ENCODE data around the gene GIN1.

The GIN1 gene

DNA sequence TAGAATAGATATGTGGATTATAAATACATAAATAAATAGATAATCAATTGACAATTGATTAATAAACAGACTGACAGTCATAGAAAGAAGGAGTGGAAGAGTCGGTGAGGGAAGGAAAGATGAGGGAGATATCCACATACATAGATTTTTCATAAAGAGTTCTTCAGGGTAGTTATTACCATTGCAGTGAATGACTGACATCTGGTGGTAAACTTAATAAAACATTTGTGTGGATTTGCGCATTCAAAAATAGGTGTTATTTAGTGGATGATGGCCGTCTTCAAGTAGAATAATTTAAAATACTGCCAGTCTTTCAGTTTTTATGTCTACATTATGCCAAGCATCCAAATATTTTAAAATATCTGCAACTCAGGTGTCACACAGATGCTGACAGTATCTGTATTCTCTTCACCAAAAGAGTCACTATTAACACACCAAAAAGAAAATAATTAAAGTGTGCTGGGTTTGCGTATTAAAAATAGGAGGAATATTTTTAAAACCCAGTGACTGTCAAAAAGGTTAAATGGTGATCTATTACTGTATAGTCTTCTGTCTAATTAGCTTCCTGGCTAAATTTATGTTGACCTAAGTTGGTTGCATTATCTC lies 78.8 kb downstream of the GIN1 start:
- TF ChIP-seq EZH2phosphoT487 (conservative IDR thresholded peaks at IDR 0.05; ENCODE audit: low read length): no peak
- TF ChIP-seq, protein P1, sequence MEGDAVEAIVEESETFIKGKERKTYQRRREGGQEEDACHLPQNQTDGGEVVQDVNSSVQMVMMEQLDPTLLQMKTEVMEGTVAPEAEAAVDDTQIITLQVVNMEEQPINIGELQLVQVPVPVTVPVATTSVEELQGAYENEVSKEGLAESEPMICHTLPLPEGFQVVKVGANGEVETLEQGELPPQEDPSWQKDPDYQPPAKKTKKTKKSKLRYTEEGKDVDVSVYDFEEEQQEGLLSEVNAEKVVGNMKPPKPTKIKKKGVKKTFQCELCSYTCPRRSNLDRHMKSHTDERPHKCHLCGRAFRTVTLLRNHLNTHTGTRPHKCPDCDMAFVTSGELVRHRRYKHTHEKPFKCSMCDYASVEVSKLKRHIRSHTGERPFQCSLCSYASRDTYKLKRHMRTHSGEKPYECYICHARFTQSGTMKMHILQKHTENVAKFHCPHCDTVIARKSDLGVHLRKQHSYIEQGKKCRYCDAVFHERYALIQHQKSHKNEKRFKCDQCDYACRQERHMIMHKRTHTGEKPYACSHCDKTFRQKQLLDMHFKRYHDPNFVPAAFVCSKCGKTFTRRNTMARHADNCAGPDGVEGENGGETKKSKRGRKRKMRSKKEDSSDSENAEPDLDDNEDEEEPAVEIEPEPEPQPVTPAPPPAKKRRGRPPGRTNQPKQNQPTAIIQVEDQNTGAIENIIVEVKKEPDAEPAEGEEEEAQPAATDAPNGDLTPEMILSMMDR (IDR thresholded peaks at IDR 0.05; ENCODE audit: insufficient read depth, low read length, poor library complexity, severe bottlenecking): no peak
- Histone ChIP-seq H2AFZ (ENCODE audit: low read depth, low read length, severe bottlenecking) (no peak overlapping the region), H3K27me3 (ENCODE audit: low read length) (no peaks in the 10 kb centered on the region)

DNA sequence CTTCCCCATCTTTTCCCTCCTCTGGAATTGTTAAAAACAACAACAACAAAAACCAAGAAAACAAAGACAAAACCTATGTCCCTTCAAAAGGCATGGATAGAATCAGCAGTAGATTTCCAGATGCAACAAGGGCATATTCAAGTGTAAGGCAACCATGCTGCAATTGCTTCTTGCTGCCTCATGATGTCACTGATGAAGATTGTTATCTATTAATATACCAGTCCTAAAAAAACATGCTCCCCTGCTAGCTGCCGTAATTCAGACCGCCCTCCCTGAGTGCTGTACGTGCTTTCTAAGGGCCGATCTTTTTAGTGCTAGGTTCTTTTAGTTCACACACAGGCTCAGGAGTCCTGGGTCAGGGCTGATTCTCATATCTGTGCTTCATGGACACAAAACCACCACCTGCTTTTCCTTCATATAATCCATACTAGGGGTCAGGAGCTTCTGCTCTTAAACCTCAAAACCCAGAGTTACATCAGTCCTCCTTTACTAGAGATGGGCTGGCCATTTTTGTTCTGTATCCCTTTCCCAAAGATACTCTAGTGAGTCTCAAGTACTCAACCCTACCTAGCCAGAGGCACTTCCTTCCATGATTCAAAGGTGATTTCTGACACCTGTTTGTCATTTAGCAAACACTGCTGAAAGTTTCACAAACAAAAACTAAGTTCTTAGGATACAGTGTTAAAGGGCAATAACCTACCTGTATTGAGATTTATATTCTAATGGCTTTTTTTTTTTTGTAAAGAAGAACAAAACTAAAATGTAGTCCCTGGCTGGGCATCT lies 82.1 kb downstream of the GIN1 start:
- Histone ChIP-seq H3K9ac (ENCODE audit: low read length) (no peak overlapping the region), H3K27ac (ENCODE audit: low read depth, low read length) (no peak overlapping the region), H3K27me3 (ENCODE audit: low read length) (no peaks in the 10 kb centered on the region), H3K79me2 (ENCODE audit: insufficient read depth, low read length) (no peaks in the 10 kb centered on the region), H3K9me2 (replicated peaks; ENCODE audit: insufficient read depth, low read length) (no peaks in the 10 kb centered on the region), H3K9me3 (ENCODE audit: insufficient read depth, low read length) (peaks cover 8% of the 10 kb centered on the region; the same call in 1 of the 2 replicates), H4K20me1 (ENCODE audit: low read depth, low read length) (no peaks in the 10 kb centered on the region), H3K4me2 (ENCODE audit: low read depth, low read length, poor library complexity, severe bottlenecking) (no peak overlapping the region), H3K36me3 (ENCODE audit: low read length) (no peaks in the 10 kb centered on the region), H2AFZ (ENCODE audit: low read depth, low read length, severe bottlenecking) (no peak overlapping the region), H3K4me3 (ENCODE audit: insufficient read depth, low read length, poor library complexity, severe bottlenecking) (no peak overlapping the region), H3F3A (ENCODE audit: insufficient read depth) (no peaks in the 10 kb centered on the region)
- no peak for TF ChIP-seq EZH2phosphoT487 (conservative IDR thresholded peaks at IDR 0.05; ENCODE audit: low read length)
- TF ChIP-seq, protein P1 (IDR thresholded peaks at IDR 0.05; ENCODE audit: insufficient read depth, low read length, poor library complexity, severe bottlenecking): no peak

More for the DNA sequence above, 78.8 kb downstream of the GIN1 start:
- H3K4me2 ChIP-seq (ENCODE audit: low read depth, low read length, poor library complexity, severe bottlenecking): no peak overlapping the region
- no peaks in the 10 kb centered on the region for H3K9me2 ChIP-seq (replicated peaks; ENCODE audit: insufficient read depth, low read length)
- no peak overlapping the region for H3K9ac ChIP-seq (ENCODE audit: low read length)
- no peaks in the 10 kb centered on the region for H3K79me2 ChIP-seq (ENCODE audit: insufficient read depth, low read length)
- no peaks in the 10 kb centered on the region for H3F3A ChIP-seq (ENCODE audit: insufficient read depth)
- no peaks in the 10 kb centered on the region for H3K36me3 ChIP-seq (ENCODE audit: low read length)
- no peaks in the 10 kb centered on the region for H4K20me1 ChIP-seq (ENCODE audit: low read depth, low read length)
- no peaks in the 10 kb centered on the region for H3K9me3 ChIP-seq (ENCODE audit: insufficient read depth, low read length)
- no peak overlapping the region for H3K4me3 ChIP-seq (ENCODE audit: insufficient read depth, low read length, poor library complexity, severe bottlenecking)
- H3K27ac ChIP-seq (ENCODE audit: low read depth, low read length): no peak overlapping the region

DNA sequence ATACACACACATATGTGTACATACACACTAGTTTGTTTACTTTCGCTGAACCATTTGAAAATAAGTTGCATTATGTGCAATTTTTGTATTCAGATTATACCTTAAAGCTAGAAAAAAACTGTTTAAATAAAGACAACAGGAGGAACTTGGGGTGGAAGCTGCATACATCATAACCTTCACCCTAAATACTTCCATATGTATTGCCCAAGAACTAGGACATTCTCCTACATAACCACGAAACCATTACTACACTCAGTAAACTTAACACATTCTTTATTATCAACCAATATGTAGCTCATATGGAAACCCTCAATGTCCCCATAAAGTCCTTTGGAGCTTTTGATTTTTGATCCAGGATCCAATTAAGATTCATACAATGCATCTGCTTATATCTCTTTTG lies 83.3 kb downstream of the GIN1 start:
- Histone ChIP-seq H3K27ac (ENCODE audit: low read depth, low read length) (no peak overlapping the region), H3K9ac (ENCODE audit: low read length) (no peak overlapping the region), H3K4me3 (ENCODE audit: insufficient read depth, low read length, poor library complexity, severe bottlenecking) (no peak overlapping the region), H3K9me2 (replicated peaks; ENCODE audit: insufficient read depth, low read length) (no peaks in the 10 kb centered on the region), H2AFZ (ENCODE audit: low read depth, low read length, severe bottlenecking) (no peak overlapping the region), H4K20me1 (ENCODE audit: low read depth, low read length) (no peaks in the 10 kb centered on the region), H3K9me3 (ENCODE audit: insufficient read depth, low read length) (peaks cover 8% of the 10 kb centered on the region; the same call in 1 of the 2 replicates), H3F3A (ENCODE audit: insufficient read depth) (no peaks in the 10 kb centered on the region), H3K27me3 (ENCODE audit: low read length) (no peaks in the 10 kb centered on the region), H3K4me2 (ENCODE audit: low read depth, low read length, poor library complexity, severe bottlenecking) (no peak overlapping the region), H3K36me3 (ENCODE audit: low read length) (no peaks in the 10 kb centered on the region), H3K79me2 (ENCODE audit: insufficient read depth, low read length) (no peaks in the 10 kb centered on the region)
- TF ChIP-seq EZH2phosphoT487 (conservative IDR thresholded peaks at IDR 0.05; ENCODE audit: low read length): no peak
